ENCODE data around the gene HAND1. TPM values are rescaled to one million over a fixed set of nuclear protein-coding genes. Genes with fewer than 3 reads are reported as not detected.
"Not testable (repeated sequence)": the region's sequence is repeated elsewhere in the genome, so short reads cannot be mapped to it uniquely, and the experiment has no call there.

HAND1 gene
- total RNA-seq, 1 donor from 2014 or later: not detected

DNA sequence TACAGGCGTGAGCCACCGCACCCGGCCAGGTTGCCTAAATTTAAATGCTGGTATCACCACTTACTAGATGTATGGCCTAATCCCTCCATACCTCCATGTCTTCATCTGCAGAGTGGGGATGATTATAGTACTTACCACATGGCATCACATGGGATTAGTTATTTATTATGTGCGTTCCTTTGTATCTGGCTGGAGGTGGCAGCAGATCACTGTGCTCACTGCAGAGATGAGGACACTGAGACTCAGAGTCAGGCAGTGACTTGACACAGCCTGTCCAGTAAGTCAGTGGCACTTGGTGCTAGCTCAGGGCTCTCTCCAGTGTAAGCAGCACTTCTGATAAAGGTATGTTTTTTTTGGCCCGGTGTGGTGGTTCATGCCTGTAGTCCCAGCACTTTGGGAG is 38.4 kb upstream of the HAND1 start:
- H3K4me3 ChIP-seq (ENCODE audit: low read depth, low read length): no peak overlapping the region
- DNase-seq (ENCODE audit: low read depth): no peak
- TF ChIP-seq, protein P1, sequence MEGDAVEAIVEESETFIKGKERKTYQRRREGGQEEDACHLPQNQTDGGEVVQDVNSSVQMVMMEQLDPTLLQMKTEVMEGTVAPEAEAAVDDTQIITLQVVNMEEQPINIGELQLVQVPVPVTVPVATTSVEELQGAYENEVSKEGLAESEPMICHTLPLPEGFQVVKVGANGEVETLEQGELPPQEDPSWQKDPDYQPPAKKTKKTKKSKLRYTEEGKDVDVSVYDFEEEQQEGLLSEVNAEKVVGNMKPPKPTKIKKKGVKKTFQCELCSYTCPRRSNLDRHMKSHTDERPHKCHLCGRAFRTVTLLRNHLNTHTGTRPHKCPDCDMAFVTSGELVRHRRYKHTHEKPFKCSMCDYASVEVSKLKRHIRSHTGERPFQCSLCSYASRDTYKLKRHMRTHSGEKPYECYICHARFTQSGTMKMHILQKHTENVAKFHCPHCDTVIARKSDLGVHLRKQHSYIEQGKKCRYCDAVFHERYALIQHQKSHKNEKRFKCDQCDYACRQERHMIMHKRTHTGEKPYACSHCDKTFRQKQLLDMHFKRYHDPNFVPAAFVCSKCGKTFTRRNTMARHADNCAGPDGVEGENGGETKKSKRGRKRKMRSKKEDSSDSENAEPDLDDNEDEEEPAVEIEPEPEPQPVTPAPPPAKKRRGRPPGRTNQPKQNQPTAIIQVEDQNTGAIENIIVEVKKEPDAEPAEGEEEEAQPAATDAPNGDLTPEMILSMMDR (conservative IDR thresholded peaks at IDR 0.05; ENCODE audit: low read depth, low read length): no peak

- not testable (repeated sequence) for DNase-seq (ENCODE audit: low read depth); H3K4me3 ChIP-seq (ENCODE audit: low read depth, low read length)
Observed at GRCh38 chr5:154515488-154515887, 37.5 kb upstream of the HAND1 start.

DNA sequence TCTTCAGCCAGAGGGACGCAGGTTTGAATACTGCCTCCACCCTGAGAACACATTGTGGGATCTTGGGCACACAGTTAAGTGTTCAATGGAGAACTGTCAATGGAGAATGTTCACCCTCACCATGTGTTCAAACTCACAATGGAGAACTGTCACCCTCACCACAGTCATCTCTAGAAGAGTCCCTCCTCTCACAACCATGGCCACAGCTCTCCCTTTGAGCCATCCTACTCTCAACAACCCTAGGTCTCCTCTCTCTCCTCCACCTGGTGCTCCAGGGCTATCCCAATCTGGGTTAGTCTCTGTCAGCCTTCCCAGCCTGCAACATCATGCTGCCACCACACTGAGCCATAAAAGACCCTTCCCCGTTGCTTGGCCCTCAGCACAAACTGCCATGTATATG is 36.3 kb upstream of the HAND1 start:
- no peak overlapping the region for H3K4me3 ChIP-seq (ENCODE audit: low read depth, low read length)
- DNase-seq (ENCODE audit: low read depth): no peak
- TF ChIP-seq, protein P1 (conservative IDR thresholded peaks at IDR 0.05; ENCODE audit: low read depth, low read length): no peak

GRCh38 chr5:154513669-154514084 is 35.6 kb upstream of the HAND1 start:
- DNase-seq (ENCODE audit: low read depth): no peak
- TF ChIP-seq, protein P1 (conservative IDR thresholded peaks at IDR 0.05; ENCODE audit: low read depth, low read length): no peak

GRCh38 chr5:154511984-154512383 is 34.0 kb upstream of the HAND1 start:
- DNase-seq (ENCODE audit: low read depth): no peak
- TF ChIP-seq, protein P1 (conservative IDR thresholded peaks at IDR 0.05; ENCODE audit: low read depth, low read length): no peak
- H3K4me3 ChIP-seq (ENCODE audit: low read depth, low read length): no peak overlapping the region

More at GRCh38 chr5:154513669-154514084, 35.6 kb upstream of the HAND1 start:
- H3K4me3 ChIP-seq (ENCODE audit: low read depth, low read length): no peak overlapping the region

DNA sequence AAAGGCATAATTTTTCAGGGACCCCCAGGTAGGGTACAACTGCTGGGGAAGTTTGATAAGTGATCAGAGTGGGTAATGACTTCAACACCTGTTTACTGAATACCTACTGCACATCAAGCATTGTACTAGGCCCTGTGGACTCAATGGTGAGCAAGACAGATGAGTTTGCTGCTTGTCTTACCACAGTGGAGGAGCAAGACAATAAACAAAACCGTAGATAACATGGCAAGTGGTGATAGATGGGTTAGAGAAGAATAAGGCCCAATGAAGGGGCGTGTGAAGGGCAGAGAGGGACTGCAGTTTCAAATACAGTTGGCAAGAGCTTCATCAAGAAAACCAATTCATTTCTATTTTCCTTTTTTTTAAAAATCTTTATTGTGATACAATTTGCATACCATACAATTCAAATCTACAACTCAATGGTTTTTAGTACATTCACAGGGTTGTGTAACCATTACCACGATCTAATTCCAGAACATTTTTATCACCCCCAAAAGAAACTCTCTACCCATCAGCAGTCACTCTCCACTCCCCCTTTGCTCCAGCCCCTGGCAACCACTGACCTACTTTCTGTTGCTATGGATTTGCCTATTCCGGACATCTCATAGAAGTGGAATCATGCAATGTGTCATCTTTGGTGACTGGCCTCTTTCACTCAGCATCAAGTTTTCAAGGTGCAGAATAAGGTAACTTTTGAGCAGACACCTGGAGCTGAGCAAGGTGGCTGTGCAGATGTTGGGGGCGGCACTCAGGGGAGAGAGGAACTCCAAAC is 31.9 kb upstream of the HAND1 start:
- no peak for DNase-seq (ENCODE audit: low read depth)
- no peak overlapping the region for H3K4me3 ChIP-seq (ENCODE audit: low read depth, low read length)
- TF ChIP-seq, protein P1 (conservative IDR thresholded peaks at IDR 0.05; ENCODE audit: low read depth, low read length): no peak

GRCh38 chr5:154508114-154508513 is 30.1 kb upstream of the HAND1 start:
- TF ChIP-seq, protein P1 (conservative IDR thresholded peaks at IDR 0.05; ENCODE audit: low read depth, low read length): no peak
- no peak for DNase-seq (ENCODE audit: low read depth)

More at GRCh38 chr5:154508114-154508513, 30.1 kb upstream of the HAND1 start:
- no peak overlapping the region for H3K4me3 ChIP-seq (ENCODE audit: low read depth, low read length)
